Neural crest cell (in vitro differentiated cells): ENCODE measurements around the gene MPND. TPM values are rescaled to one million over a fixed set of nuclear protein-coding genes. Genes with fewer than 3 reads are reported as not detected.
A peak's percentile ranks its signal among the peaks of the same experiment; 100 is the strongest.
"Not testable (repeated sequence)": the region's sequence is repeated elsewhere in the genome, so short reads cannot be mapped to it uniquely, and the experiment has no call there.

Experiments
- DNase-seq: peaks from one replicate; pipeline ENCODE4 v3.0.0; 2021; ENCODE audit warnings: low read depth, mixed read lengths, low spot score
- H3K27ac Mint-ChIP-seq: one replicate; pipeline ENCODE4 v1.8.0; 2021; ENCODE audit warnings: mild to moderate bottlenecking, mixed read lengths; ENCODE audit not compliant: unreplicated experiment
- H3K27me3 Mint-ChIP-seq: 2 replicates; pipeline ENCODE4 v1.8.0; 2021; ENCODE audit warnings: low read depth, mild to moderate bottlenecking, mixed read lengths
- H3K36me3 Mint-ChIP-seq: 2 replicates; pipeline ENCODE4 v1.8.0; 2021; ENCODE audit warnings: low read depth, mild to moderate bottlenecking, mixed read lengths
- H3K4me1 Mint-ChIP-seq: 2 replicates; pipeline ENCODE4 v1.8.0; 2021; ENCODE audit warnings: mixed read lengths
- H3K4me3 Mint-ChIP-seq: one replicate; pipeline ENCODE4 v1.8.0; 2021; ENCODE audit warnings: mild to moderate bottlenecking, mixed read lengths
- H3K9me3 Mint-ChIP-seq: 2 replicates; pipeline ENCODE4 v1.8.0; 2021; ENCODE audit warnings: mixed read lengths
- CTCF ChIP-seq: fragments of 200-600 bp; sonication (generic); conservative IDR thresholded peaks from 2 replicates; pipeline ENCODE4 v1.5.0; 2021; ENCODE audit warnings: antibody characterized with exemption, mild to moderate bottlenecking
- total RNA-seq: library from RNA; stranded (reverse); gene quantifications from 2 replicates; pipeline ENCODE4 v1.2.1, GENCODE V29; 2021

MPND gene
- total RNA-seq, 1 donor from 2014 or later, result 45.6 TPM

GRCh38 chr19:4327877-4328242 lies 15.5 kb upstream of the MPND start:
- H3K27ac Mint-ChIP-seq, result no peak overlapping the region
- H3K4me3 Mint-ChIP-seq, result peak overlapping the region; percentile 81
- TF ChIP-seq CTCF, result no peak
- H3K36me3 Mint-ChIP-seq, result peaks cover 2% of the 10 kb centered on the region
- peaks cover 17% of the 10 kb centered on the region for H3K27me3 Mint-ChIP-seq
- H3K4me1 Mint-ChIP-seq, result peaks cover 19% of the 10 kb centered on the region
- DNase-seq, result no peak
- H3K9me3 Mint-ChIP-seq, result no peaks in the 10 kb centered on the region

- Mint-ChIP-seq H3K4me1 (peaks cover 19% of the 10 kb centered on the region), H3K27ac (no peak overlapping the region), H3K9me3 (no peaks in the 10 kb centered on the region), H3K27me3 (peaks cover 17% of the 10 kb centered on the region), H3K4me3 (peak overlapping the region; percentile 85), H3K36me3 (peaks cover 2% of the 10 kb centered on the region)
- peak; percentile 97 for DNase-seq
- TF ChIP-seq CTCF, result no peak
These were observed 14.9 kb upstream of the MPND start for GRCh38 chr19:4328243-4328990.

DNA sequence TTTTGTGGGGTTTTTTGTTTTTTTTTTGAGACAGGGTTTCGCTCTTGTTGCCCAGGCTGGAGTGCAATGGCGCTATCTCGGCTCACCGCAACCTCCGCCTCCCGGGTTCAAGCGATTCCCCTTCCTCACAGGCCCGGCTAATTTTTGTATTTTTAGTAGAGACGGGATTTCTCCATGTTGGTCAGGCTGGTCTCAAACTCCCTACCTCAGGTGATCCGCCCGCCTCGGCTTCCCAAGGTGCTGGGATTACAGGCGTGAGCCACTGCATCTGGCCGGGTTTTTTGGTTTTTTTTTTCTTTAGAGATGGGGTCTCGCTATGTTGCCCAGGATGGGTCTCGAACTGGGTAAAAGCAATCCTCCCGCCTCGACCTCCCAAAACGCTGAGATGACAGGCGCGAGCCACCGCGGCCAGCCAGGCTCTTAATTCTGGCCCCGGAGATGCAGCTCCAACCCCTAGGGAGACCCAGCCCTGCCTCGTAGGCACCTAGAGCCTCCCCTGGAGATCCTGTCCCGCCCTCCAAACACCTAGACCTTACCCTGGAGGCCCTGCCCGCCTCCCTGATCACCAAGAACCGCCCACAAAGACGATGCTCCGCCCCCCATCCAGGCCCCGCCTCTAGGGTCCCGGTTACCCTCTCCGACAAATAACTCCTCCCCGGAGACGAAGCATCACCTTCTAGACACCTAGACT lies 14.2 kb upstream of the MPND start:
- H3K36me3 Mint-ChIP-seq, H3K9me3 Mint-ChIP-seq, DNase-seq, H3K27ac Mint-ChIP-seq: not testable (repeated sequence)
- Mint-ChIP-seq H3K27me3 (peaks cover 17% of the 10 kb centered on the region), H3K4me3 (peak overlapping the region; percentile 85), H3K4me1 (peaks cover 19% of the 10 kb centered on the region)

DNA sequence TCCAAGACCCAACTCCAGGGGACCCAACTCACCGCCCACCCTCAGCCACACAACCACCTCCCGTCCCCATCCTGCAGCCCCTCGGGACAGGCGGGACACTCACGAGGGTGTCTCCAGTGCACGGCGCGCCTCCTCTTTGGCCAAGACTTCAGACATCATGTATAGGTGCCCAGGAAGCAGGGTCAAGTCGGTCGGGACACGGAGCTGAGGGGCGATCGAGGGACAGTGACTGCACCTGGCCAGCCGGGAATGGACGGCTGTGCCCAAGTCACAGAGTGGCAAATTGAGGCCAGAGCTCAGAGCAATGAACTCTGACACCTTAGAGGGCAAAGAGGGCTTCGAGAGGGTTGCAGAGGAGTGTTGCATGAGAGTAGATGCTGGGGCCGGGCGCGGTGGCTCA lies 13.5 kb upstream of the MPND start:
- H3K9me3 Mint-ChIP-seq, result peaks cover 8% of the 10 kb centered on the region
- TF ChIP-seq CTCF, result no peak
- H3K4me3 Mint-ChIP-seq, result no peak overlapping the region
- H3K4me1 Mint-ChIP-seq, result peaks cover 19% of the 10 kb centered on the region
- peaks cover 17% of the 10 kb centered on the region for H3K27me3 Mint-ChIP-seq
- no peak overlapping the region for H3K27ac Mint-ChIP-seq
- H3K36me3 Mint-ChIP-seq, result peaks cover 2% of the 10 kb centered on the region
- no peak for DNase-seq

DNA sequence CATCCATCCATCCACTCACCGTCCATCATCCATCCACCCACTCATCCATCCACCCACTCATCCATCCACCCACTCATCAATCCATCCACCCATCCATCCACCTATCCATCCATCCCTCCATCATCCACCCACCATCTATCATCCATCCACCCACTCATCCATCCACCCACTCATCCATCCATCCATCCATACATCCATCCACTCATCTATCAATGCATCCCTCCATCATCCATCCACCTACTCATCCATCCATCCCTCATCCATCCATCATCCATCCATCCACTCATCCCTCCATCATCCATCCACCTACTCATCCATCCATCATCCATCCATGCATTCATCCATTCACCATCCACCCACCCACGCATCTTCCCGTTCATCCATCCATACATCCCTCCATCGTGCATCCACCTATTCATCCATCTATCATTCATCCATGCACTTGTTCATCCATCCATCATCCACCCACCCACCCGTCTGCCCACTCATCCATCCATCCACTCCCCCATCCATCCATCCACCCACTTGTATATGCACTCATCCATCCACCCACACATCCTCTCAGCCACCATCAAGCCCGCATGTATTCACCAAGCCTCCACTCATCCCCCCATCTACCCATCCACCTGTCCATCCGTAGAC lies 8.3 kb upstream of the MPND start:
- no peak for DNase-seq
- H3K27ac Mint-ChIP-seq, result peak overlapping the region; percentile 90
- H3K4me3 Mint-ChIP-seq, result peak overlapping the region; percentile 58
- H3K9me3 Mint-ChIP-seq, result peaks cover 17% of the 10 kb centered on the region
- H3K4me1 Mint-ChIP-seq, result peaks cover 21% of the 10 kb centered on the region
- no peak for TF ChIP-seq CTCF
- H3K27me3 Mint-ChIP-seq, result no peaks in the 10 kb centered on the region
- peaks cover 6% of the 10 kb centered on the region for H3K36me3 Mint-ChIP-seq
